IMR-90 (cell line): ENCODE results near the gene GPR65. TPM values are rescaled to one million over a fixed set of nuclear protein-coding genes. Genes with fewer than 3 reads are reported as not detected.

Source experiments
- ATAC-seq: fragments of 200-7000 bp; cut with Tn5 transposase; 2 replicates; pipeline ENCODE4 v1.9.1; 2020; ENCODE audit warnings: low read depth, mild to moderate bottlenecking, moderate library complexity
- BruUV-seq: library from RNA; stranded (reverse); fragments of 400-500 nt; replicated peaks from 2 replicates; lab custom pipeline; 2021; lab: Mats Ljungman, UMichigan
- CTCF ChIA-PET: fragments of 300-600 bp; formaldehyde crosslinking; extraction: SDS; loops from one replicate; lab custom pipeline; 2021; ENCODE audit warnings: antibody characterized with exemption; lab: Yijun Ruan, JAX
- POLR2A ChIA-PET: fragments of 300-600 bp; sonication (Branson Sonifier 250); formaldehyde crosslinking; loops from one replicate; lab custom pipeline; 2022; ENCODE audit warnings: antibody characterized with exemption; ENCODE audit not compliant: unreplicated experiment; lab: Charles Lee
- DNase-seq: peaks from one replicate; pipeline ENCODE4 v3.0.0; 2013
- H2AFZ ChIP-seq: replicated peaks from 2 replicates; pipeline ENCODE3; 2013; ENCODE audit warnings: low read length, mild to moderate bottlenecking; ENCODE audit not compliant: poor library complexity
- H2AK5ac ChIP-seq: 2 replicates; pipeline ENCODE4 v1.6.1; 2013; ENCODE audit warnings: low read depth, low read length, inconsistent platforms
- H2AK9ac ChIP-seq: replicated peaks from 2 replicates; pipeline ENCODE3; 2013; ENCODE audit warnings: mild to moderate bottlenecking, low read depth, low read length, moderate library complexity; ENCODE audit not compliant: poor library complexity
- H2BK120ac ChIP-seq: 2 replicates; pipeline ENCODE4 v1.6.1; 2013; ENCODE audit warnings: low read depth, low read length, inconsistent platforms
- H2BK15ac ChIP-seq: 3 replicates; pipeline ENCODE4 v1.6.1; 2013; ENCODE audit warnings: low read depth, low read length, inconsistent platforms
- H2BK20ac ChIP-seq: 2 replicates; pipeline ENCODE4 v1.6.1; 2013; ENCODE audit warnings: low read depth, mild to moderate bottlenecking, inconsistent platforms, low read length, moderate library complexity
- H2BK5ac ChIP-seq: 2 replicates; pipeline ENCODE4 v1.6.1; 2013; ENCODE audit warnings: mild to moderate bottlenecking, low read depth, low read length, inconsistent platforms; ENCODE audit not compliant: poor library complexity, severe bottlenecking
- H3K14ac ChIP-seq: replicated peaks from 2 replicates; pipeline ENCODE4 v1.6.1; 2013; ENCODE audit warnings: low read depth, low read length, inconsistent platforms
- H3K18ac ChIP-seq: 2 replicates; pipeline ENCODE4 v1.6.1; 2013; ENCODE audit warnings: low read depth, low read length, control low read depth
- H3K23ac ChIP-seq: 2 replicates; pipeline ENCODE4 v1.6.1; 2013; ENCODE audit warnings: low read depth, low read length, inconsistent platforms
- H3K27ac ChIP-seq: 2 replicates; pipeline ENCODE4 v1.5.1; 2013; ENCODE audit warnings: mild to moderate bottlenecking, control low read depth, low read length; ENCODE audit not compliant: insufficient read depth
- H3K27me3 ChIP-seq: 2 replicates; pipeline ENCODE4 v1.6.1; 2013; ENCODE audit warnings: low read length; ENCODE audit not compliant: control insufficient read depth, insufficient read depth
- H3K36me3 ChIP-seq: 2 replicates; pipeline ENCODE4 v1.6.1; 2013; ENCODE audit warnings: low read length, mixed read lengths; ENCODE audit not compliant: control insufficient read depth, insufficient read depth
- H3K4ac ChIP-seq: 2 replicates; pipeline ENCODE4 v1.6.1; 2013; ENCODE audit warnings: low read depth, low read length, inconsistent platforms
- H3K4me1 ChIP-seq: 2 replicates; pipeline ENCODE4 v1.6.1; 2013; ENCODE audit warnings: low read length, mixed read lengths; ENCODE audit not compliant: control insufficient read depth, insufficient read depth
- H3K4me2 ChIP-seq: 2 replicates; pipeline ENCODE4 v1.6.1; 2013; ENCODE audit warnings: low read depth, mild to moderate bottlenecking, control low read depth, low read length, moderate library complexity
- H3K4me3 ChIP-seq: 2 replicates; pipeline ENCODE4 v1.5.1; 2013; ENCODE audit warnings: low read depth, mild to moderate bottlenecking, control low read depth, low read length, moderate library complexity; ENCODE audit not compliant: insufficient read depth
- H3K56ac ChIP-seq: 2 replicates; pipeline ENCODE4 v1.6.1; 2013; ENCODE audit warnings: low read length, inconsistent platforms; ENCODE audit not compliant: insufficient read depth; ENCODE audit errors: extremely low read depth
- H3K79me1 ChIP-seq, 2 experiments: 2 replicates each; pipeline ENCODE4 v1.6.1; 2013; ENCODE audit warnings: low read length in 2 of 2, inconsistent platforms in 1 of 2, low read depth in 1 of 2
- H3K9ac ChIP-seq: 2 replicates; pipeline ENCODE4 v1.6.1; 2013; ENCODE audit warnings: low read depth, low read length, control low read depth
- H3K9me1 ChIP-seq: 2 replicates; pipeline ENCODE4 v1.6.1; 2013; ENCODE audit warnings: low read length, inconsistent platforms; ENCODE audit not compliant: insufficient read depth
- H3K9me3 ChIP-seq: 2 replicates; pipeline ENCODE4 v1.6.1; 2013; ENCODE audit warnings: low read length; ENCODE audit not compliant: control insufficient read depth, insufficient read depth
- H4K20me1 ChIP-seq: 2 replicates; pipeline ENCODE4 v1.6.1; 2013; ENCODE audit warnings: low read length, inconsistent platforms; ENCODE audit not compliant: insufficient read depth
- H4K5ac ChIP-seq: 2 replicates; pipeline ENCODE4 v1.6.1; 2013; ENCODE audit warnings: mild to moderate bottlenecking, low read depth, low read length, control low read depth
- H4K8ac ChIP-seq, 2 experiments: 2 replicates each; pipeline ENCODE4 v1.6.1; 2013; ENCODE audit warnings: low read depth in 2 of 2, low read length in 2 of 2, control low read depth in 1 of 2, inconsistent platforms in 1 of 2
- H4K91ac ChIP-seq: 2 replicates; pipeline ENCODE4 v1.6.1; 2013; ENCODE audit warnings: low read depth, low read length, inconsistent platforms; ENCODE audit not compliant: insufficient read depth
- BHLHE40 ChIP-seq: fragments of 150-350 bp; IDR thresholded peaks from 2 replicates; pipeline ENCODE4 v1.6.1; 2016; ENCODE audit warnings: mild to moderate bottlenecking, low read depth, low read length
- RCOR1 ChIP-seq: IDR thresholded peaks from 2 replicates; pipeline ENCODE4 v1.6.1; 2012; ENCODE audit warnings: mild to moderate bottlenecking, low read length, improper control_type of control experiment; ENCODE audit not compliant: insufficient replicate concordance
- SMC3 ChIP-seq: fragments of 150-350 bp; IDR thresholded peaks from 2 replicates; pipeline ENCODE4 v1.6.1; 2016; ENCODE audit warnings: low read depth, mild to moderate bottlenecking, antibody characterized with exemption, low read length, moderate library complexity
- WGBS, 2 experiments: methylation state at CpG; one replicate each; pipeline versions ENCODE4 v1.1.5 to v1.1.7; 2013; ENCODE audit warnings: missing lambda C conversion rate in 2 of 2; ENCODE audit not compliant: insufficient read length in 1 of 2; ENCODE audit errors: extremely low coverage in 2 of 2; 5-methylcytosine and 5-hydroxymethylcytosine counted together
- dilution Hi-C: fragments of 300-500 bp; cut with HindIII; formaldehyde crosslinking; loops from one replicate; pipeline ENCODE4 v1.14.3; 2018; ENCODE audit warnings: low sequenced_read_pairs; ENCODE audit not compliant: unreplicated experiment
- in situ Hi-C: fragments of 300-500 bp; cut with MboI; formaldehyde crosslinking; loops from 3 replicates; pipeline ENCODE4 v1.14.3; 2019; ENCODE audit warnings: low sequenced_read_pairs, inconsistent platforms, mixed read lengths
- intact Hi-C: fragments of 100-400 bp; cut with micrococcal nuclease; formaldehyde crosslinking; loops from 2 replicates; pipeline ENCODE4 v1.10.0; 2022
- polyA plus RNA-seq, 3 experiments: library from polyadenylated mRNA; depleted of rRNA; stranded (reverse); fragments of >200 nt; gene quantifications; 2 replicates each; pipeline ENCODE4 v1.2.3, GENCODE V29; 2012; ENCODE audit warnings: low replicate concordance in 1 of 3
- total RNA-seq: library from RNA; depleted of rRNA; stranded (reverse); fragments of >200 nt; gene quantifications from 2 replicates; pipeline ENCODE4 v1.2.3, GENCODE V29; 2012
- TF ChIP-seq, protein P1 (sequence below): fragments of 150-350 bp; IDR thresholded peaks from 2 replicates; pipeline ENCODE4 v1.6.1; 2016; ENCODE audit warnings: low read depth, mild to moderate bottlenecking, low read length, moderate library complexity, borderline replicate concordance

GPR65 gene
- total and polyA plus RNA-seq, 2 of the 4 experiments (the other 2 are of a cell fraction), result 0.05 to 0.18 TPM

DNA sequence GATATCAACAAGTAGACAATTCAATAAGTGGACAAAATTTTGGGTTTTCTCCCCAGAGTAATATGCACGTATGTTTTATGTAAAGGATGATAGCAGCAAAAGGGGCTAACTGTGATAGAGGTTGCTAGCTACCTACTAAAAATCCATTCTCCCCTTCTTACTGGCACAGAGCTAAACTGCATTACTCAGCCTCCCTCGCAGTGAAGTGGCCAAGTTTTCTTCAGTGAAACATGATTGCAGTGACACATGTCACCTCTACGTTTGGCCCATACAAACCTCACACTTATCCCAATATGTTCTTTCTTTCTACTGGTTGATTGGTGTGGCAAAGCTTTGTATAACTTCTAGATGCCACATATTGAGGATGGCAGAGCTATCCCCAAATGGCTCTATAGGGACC, 34.3 kb downstream of the GPR65 start:
- Histone ChIP-seq H3K4me2 (no peak overlapping the region), H3K56ac (no peak overlapping the region), H2AK5ac (no peak overlapping the region), H3K27me3 (no peaks in the 10 kb centered on the region), H3K18ac (no peak overlapping the region), H4K20me1 (no peaks in the 10 kb centered on the region), H3K9me3 (no peaks in the 10 kb centered on the region), H3K27ac (no peak overlapping the region), H2AFZ (no peak overlapping the region), H3K36me3 (no peaks in the 10 kb centered on the region), H2AK9ac (no peak overlapping the region), H2BK20ac (no peak overlapping the region), H2BK5ac (no peak overlapping the region), H3K9me1 (no peaks in the 10 kb centered on the region), H3K79me1 (no peaks in the 10 kb centered on the region), H3K14ac (no peak overlapping the region), H3K4me3 (no peak overlapping the region), H3K4me1 (no peaks in the 10 kb centered on the region), H3K9ac (no peak overlapping the region), H4K5ac (no peak overlapping the region), H4K91ac (no peak overlapping the region), H3K23ac (no peak overlapping the region), H4K8ac (no peak overlapping the region), H2BK15ac (no peak overlapping the region), H2BK120ac (no peak overlapping the region), H3K4ac (no peak overlapping the region)
- BruUV-seq, result no TSS peak
- dilution Hi-C loops, result no loop called here
- no peak for DNase-seq
- POLR2A ChIA-PET, result no interaction called here
- in situ Hi-C loops, result no loop called here
- ATAC-seq, result no peak
- intact Hi-C loops, result no loop called here
- CTCF ChIA-PET, result no interaction called here
- TF ChIP-seq, protein P1, sequence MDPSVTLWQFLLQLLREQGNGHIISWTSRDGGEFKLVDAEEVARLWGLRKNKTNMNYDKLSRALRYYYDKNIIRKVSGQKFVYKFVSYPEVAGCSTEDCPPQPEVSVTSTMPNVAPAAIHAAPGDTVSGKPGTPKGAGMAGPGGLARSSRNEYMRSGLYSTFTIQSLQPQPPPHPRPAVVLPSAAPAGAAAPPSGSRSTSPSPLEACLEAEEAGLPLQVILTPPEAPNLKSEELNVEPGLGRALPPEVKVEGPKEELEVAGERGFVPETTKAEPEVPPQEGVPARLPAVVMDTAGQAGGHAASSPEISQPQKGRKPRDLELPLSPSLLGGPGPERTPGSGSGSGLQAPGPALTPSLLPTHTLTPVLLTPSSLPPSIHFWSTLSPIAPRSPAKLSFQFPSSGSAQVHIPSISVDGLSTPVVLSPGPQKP, result no peak
- no peak for TF ChIP-seq BHLHE40
- TF ChIP-seq RCOR1, result no peak
- no peak for TF ChIP-seq SMC3
- no CpG with 5 or more reads among the region's 3 CpGs for WGBS, 2 experiments
